Lung (tissue), 13 donors: ENCODE measurements around the gene MRPL27. TPM values are rescaled to one million over a fixed set of nuclear protein-coding genes. Genes with fewer than 3 reads are reported as not detected.

Experiments used
- ATAC-seq: fragments of 200-7000 bp; cut with Tn5 transposase; one replicate; pipeline ENCODE4 v1.9.1; 2020; ENCODE audit warnings: moderate number of reproducible peaks; ENCODE audit not compliant: insufficient read depth, low FRiP score
- DNase-seq, 3 donors: peaks; one replicate each; pipeline ENCODE4 v3.0.0-alpha.2; 2013 to 2017
- H3K27ac ChIP-seq, 2 donors: one replicate each; pipeline ENCODE4 v1.5.1; 2013; ENCODE audit warnings: mild to moderate bottlenecking in 2 of 2, moderate library complexity in 2 of 2, control low read depth in 1 of 2, inconsistent platforms in 1 of 2, low read depth in 1 of 2, low read length in 1 of 2
- H3K27me3 ChIP-seq, 3 donors: one replicate each; pipeline ENCODE4 v1.5.1; 2013; ENCODE audit warnings: low read length in 2 of 3; ENCODE audit not compliant: control insufficient read depth in 3 of 3, insufficient read depth in 3 of 3
- H3K36me3 ChIP-seq, 4 donors: one replicate each; pipeline ENCODE4 v1.5.1; 2013; ENCODE audit warnings: low read length in 4 of 4, mild to moderate bottlenecking in 1 of 4, moderate library complexity in 1 of 4; ENCODE audit not compliant: control insufficient read depth in 4 of 4, insufficient read depth in 4 of 4
- H3K4me1 ChIP-seq, 5 donors: one replicate each; pipeline ENCODE4 v1.5.1; 2013; ENCODE audit warnings: low read length in 5 of 5, mild to moderate bottlenecking in 2 of 5, moderate library complexity in 1 of 5; ENCODE audit not compliant: control insufficient read depth in 5 of 5, insufficient read depth in 5 of 5
- H3K4me3 ChIP-seq: one replicate; pipeline ENCODE4 v1.5.1; 2013; ENCODE audit warnings: mild to moderate bottlenecking, control low read depth, moderate library complexity
- H3K9ac ChIP-seq, 2 donors: one replicate each; pipeline ENCODE4 v1.5.1; 2013; ENCODE audit warnings: low read length in 2 of 2, control low read depth in 1 of 2; ENCODE audit not compliant: insufficient read depth in 1 of 2
- H3K9me3 ChIP-seq, 4 donors: one replicate each; pipeline ENCODE4 v1.5.1; 2013; ENCODE audit warnings: low read length in 3 of 4, mild to moderate bottlenecking in 1 of 4, moderate library complexity in 1 of 4; ENCODE audit not compliant: control insufficient read depth in 4 of 4, insufficient read depth in 3 of 4
- CTCF ChIP-seq: IDR thresholded peaks from 2 replicates; pipeline ENCODE4 v1.5.1; 2012; ENCODE audit warnings: mild to moderate bottlenecking; ENCODE audit errors: control extremely low read depth, extremely low read depth
- WGBS, 2 donors: extraction: QIAGEN DNeasy Blood & Tissue Kit; methylation state at CpG; one replicate each; pipeline ENCODE4 v1.1.7; 2013; 5-methylcytosine and 5-hydroxymethylcytosine counted together
- polyA plus RNA-seq, 2 donors: library from polyadenylated mRNA; stranded (reverse); fragments of 200-250 nt; gene quantifications; one replicate each; pipeline ENCODE4 v1.2.1, GENCODE V29; 2013
- small RNA-seq: library from RNA; depleted of rRNA; stranded (forward); fragments of <200 nt; gene quantifications from one replicate; pipeline ENCODE3, GENCODE V24; 2014; ENCODE audit warnings: low replicate concordance
- total RNA-seq, 2 donors: library from RNA; depleted of rRNA in 1 of 2; stranded (reverse); fragments of >200 nt in 1 of 2; gene quantifications; one replicate each; pipeline ENCODE4 v1.2.1, GENCODE V29; 2014 to 2021
- donor health status: control.
- donor health status: control.
- donor health status: Bipolar disorder and iron deficiency.
- donor health status: healthy.
- donor health status: DM: yes; HTN: yes; CAD: no.

The MRPL27 gene
- total and polyA plus RNA-seq, 4 donors, result 33.5 to 176 (median 78.4) TPM

GRCh38 chr17:50319306-50320004, 53.5 kb downstream of the MRPL27 start:
- WGBS, 2 donors, result 82 to 87% methylated on average over 12 of the region's 12 CpGs

GRCh38 chr17:50318501-50319285, 54.3 kb downstream of the MRPL27 start:
- DNase-seq, result peak in 1 of 3 donors; percentile 21
- H3K9me3 ChIP-seq, result no peaks in the 10 kb centered on the region
- no peak for TF ChIP-seq CTCF
- H3K4me1 ChIP-seq, result peaks cover 0 to 4% (median 0%) of the 10 kb centered on the region in 5 donors
- H3K4me3 ChIP-seq, result no peak overlapping the region
- 80 to 86% methylated on average over 10 of the region's 10 CpGs for WGBS, 2 donors
- no peak for ATAC-seq
- no peak overlapping the region for H3K9ac ChIP-seq
- H3K36me3 ChIP-seq, result no peaks in the 10 kb centered on the region
- H3K27ac ChIP-seq, result no peak overlapping the region
- no peaks in the 10 kb centered on the region for H3K27me3 ChIP-seq

More at GRCh38 chr17:50319306-50320004, 53.5 kb downstream of the MRPL27 start:
- Histone ChIP-seq H3K27ac (no peak overlapping the region), H3K36me3 (no peaks in the 10 kb centered on the region), H3K4me1 (peaks cover 0 to 4% (median 0%) of the 10 kb centered on the region in 5 donors), H3K9me3 (no peaks in the 10 kb centered on the region), H3K27me3 (no peaks in the 10 kb centered on the region), H3K4me3 (no peak overlapping the region), H3K9ac (no peak overlapping the region)
- no peak for TF ChIP-seq CTCF
- ATAC-seq (no peak), DNase-seq (no peak)

Small RNA genes lying within 50 kb of the gene (small RNA-seq; reads per million reads assigned to genes)
- gene RF00019, result not detected

Other genes with a start within 250 kb of the MRPL27 start
- 1 to 10 TPM; 3.3 to 4.4 TPM for gene SAMD14, start 243.0 kb downstream of the MRPL27 start, total RNA-seq
- gene SAMD14, start 243.0 kb downstream of the MRPL27 start, polyA plus RNA-seq, result 1 to 10 TPM; 3.9 to 6.2 TPM
- gene PPP1R9B, start 222.5 kb downstream of the MRPL27 start, total RNA-seq, result 10 to 100 TPM; 31.7 to 77.4 TPM
- gene PPP1R9B, start 222.5 kb downstream of the MRPL27 start, polyA plus RNA-seq, result 10 to 100 TPM; 38.1 to 61.5 TPM
- gene SGCA, start 207.2 kb downstream of the MRPL27 start, total RNA-seq, result 10 to 100 TPM in 1 of 2 donors, 1 to 10 TPM in 1; 5.0 to 18.2 TPM
- gene SGCA, start 207.2 kb downstream of the MRPL27 start, polyA plus RNA-seq, result 10 to 100 TPM in 1 of 2 donors, 1 to 10 TPM in 1; 9.7 to 19.4 TPM
- gene COL1A1, start 171.6 kb downstream of the MRPL27 start, total RNA-seq, result 1,000 to 10,000 TPM in 1 of 2 donors, 100 to 1,000 TPM in 1; 443 to 1,330 TPM
- gene COL1A1, start 171.6 kb downstream of the MRPL27 start, polyA plus RNA-seq, result 100 to 1,000 TPM in 1 of 2 donors, 10 to 100 TPM in 1; 30.5 to 122 TPM
- 1 to 10 TPM in 1 of 2 donors, under 1 TPM in 1; 0.63 to 8.0 TPM for gene TMEM92, start 98.7 kb downstream of the MRPL27 start, total RNA-seq
- 1 to 10 TPM; 5.6 to 6.2 TPM for gene TMEM92, start 98.7 kb downstream of the MRPL27 start, polyA plus RNA-seq
- 10 to 100 TPM; 20.9 to 28.5 TPM for gene XYLT2, start 27.1 kb downstream of the MRPL27 start, total RNA-seq
- gene XYLT2, start 27.1 kb downstream of the MRPL27 start, polyA plus RNA-seq, result 10 to 100 TPM in 1 of 2 donors, 1 to 10 TPM in 1; 9.6 to 11.5 TPM
- 1 to 10 TPM; 1.5 to 2.8 TPM for gene EME1, start within 50 bp of the MRPL27 start, total RNA-seq
- 1 to 10 TPM in 1 of 2 donors, under 1 TPM in 1; 0.55 to 2.1 TPM for gene EME1, start within 50 bp of the MRPL27 start, polyA plus RNA-seq
- gene LRRC59, start 24.3 kb upstream of the MRPL27 start, total RNA-seq, result 100 to 1,000 TPM in 1 of 2 donors, 10 to 100 TPM in 1; 43.8 to 117 TPM
- gene LRRC59, start 24.3 kb upstream of the MRPL27 start, polyA plus RNA-seq, result 100 to 1,000 TPM in 1 of 2 donors, 10 to 100 TPM in 1; 46.8 to 112 TPM
- gene ACSF2, start 53.0 kb upstream of the MRPL27 start, total RNA-seq, result 10 to 100 TPM; 77.7 to 79.2 TPM
- gene ACSF2, start 53.0 kb upstream of the MRPL27 start, polyA plus RNA-seq, result 10 to 100 TPM; 23.5 to 64.1 TPM
- gene CHAD, start 95.7 kb upstream of the MRPL27 start, total RNA-seq, result under 1 TPM in 1 of 2 donors, not detected in 1; 0.37 TPM
- gene CHAD, start 95.7 kb upstream of the MRPL27 start, polyA plus RNA-seq, result under 1 TPM; 0.14 to 0.35 TPM
- 10 to 100 TPM; 31.2 to 43.2 TPM for gene RSAD1, start 105.7 kb upstream of the MRPL27 start, total RNA-seq
- gene RSAD1, start 105.7 kb upstream of the MRPL27 start, polyA plus RNA-seq, result 10 to 100 TPM; 20.1 to 28.5 TPM
- 1 to 10 TPM; 4.7 to 6.4 TPM for gene MYCBPAP, start 135.3 kb upstream of the MRPL27 start, total RNA-seq
- gene MYCBPAP, start 135.3 kb upstream of the MRPL27 start, polyA plus RNA-seq, result under 1 TPM; 0.73 to 0.90 TPM
- 1 to 10 TPM; 1.3 to 2.6 TPM for gene EPN3, start 159.6 kb upstream of the MRPL27 start, total RNA-seq
- gene EPN3, start 159.6 kb upstream of the MRPL27 start, polyA plus RNA-seq, result 1 to 10 TPM; 2.5 to 2.6 TPM
- 10 to 100 TPM; 32.3 to 37.8 TPM for gene SPATA20, start 174.0 kb upstream of the MRPL27 start, total RNA-seq
- gene SPATA20, start 174.0 kb upstream of the MRPL27 start, polyA plus RNA-seq, result 10 to 100 TPM; 10.5 to 25.8 TPM
- 1 to 10 TPM in 1 of 2 donors, under 1 TPM in 1; 0.31 to 3.6 TPM for gene CACNA1G, start 187.5 kb upstream of the MRPL27 start, total RNA-seq
- under 1 TPM; 0.14 to 0.18 TPM for gene CACNA1G, start 187.5 kb upstream of the MRPL27 start, polyA plus RNA-seq